ENCODE data around the gene LARGE1.

The LARGE1 gene

DNA sequence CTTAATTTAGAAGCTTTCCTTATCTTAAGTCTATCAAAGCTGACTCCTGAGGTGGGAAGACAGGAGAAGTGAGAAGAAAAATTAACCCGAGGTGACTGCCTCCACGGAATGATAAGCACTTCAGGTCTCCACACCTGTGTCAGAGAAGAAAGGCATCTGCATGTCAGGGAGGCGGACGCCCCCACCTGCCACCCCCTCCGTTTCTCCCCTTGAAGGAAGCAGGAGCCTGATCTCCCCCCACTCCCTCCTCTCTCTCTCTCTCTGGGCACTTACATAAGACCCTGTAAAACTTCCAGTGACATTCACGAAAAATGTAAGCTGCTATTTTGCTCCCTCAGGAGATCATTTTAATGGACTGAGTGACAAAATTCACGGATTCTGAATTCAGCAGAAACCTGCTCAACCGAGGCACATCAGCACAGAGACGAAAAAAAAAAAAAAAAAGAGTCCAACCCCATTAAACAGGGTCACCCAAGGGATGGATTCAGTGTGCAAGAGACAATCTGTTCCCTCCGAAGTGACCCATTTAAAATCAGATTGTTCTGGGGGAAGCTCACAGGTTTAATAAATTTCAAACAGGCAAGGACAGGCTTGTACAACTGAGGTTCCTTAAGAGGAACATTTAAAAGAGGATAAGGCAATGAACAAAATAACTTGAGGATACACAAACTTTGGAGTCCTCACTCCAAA lies 1.5 kb downstream of the LARGE1 start:
- Histone ChIP-seq H3K27ac (ENCODE audit: low read depth, low read length, poor library complexity, severe bottlenecking) (no peak overlapping the region), H3K9me3 (ENCODE audit: low read length) (no peaks in the 10 kb centered on the region), H3K79me2 (ENCODE audit: insufficient read depth, low read length) (no peaks in the 10 kb centered on the region), H3K9ac (ENCODE audit: low read length) (peak overlapping the region; percentile 62; the same call in 1 of the 2 replicates), H3F3A (ENCODE audit: insufficient read depth, low read length) (no peaks in the 10 kb centered on the region), H3K4me1 (ENCODE audit: insufficient read depth, low read length, severe bottlenecking) (peaks cover 28% of the 10 kb centered on the region), H3K4me3 (ENCODE audit: low read depth, low read length, poor library complexity, severe bottlenecking) (peak overlapping the region; percentile 70), H3K9me2 (ENCODE audit: low read depth, low read length) (no peaks in the 10 kb centered on the region), H2AFZ (ENCODE audit: low read length) (no peak overlapping the region), H3K36me3 (ENCODE audit: insufficient read depth, low read length) (no peaks in the 10 kb centered on the region), H4K20me1 (ENCODE audit: insufficient read depth, low read length) (no peaks in the 10 kb centered on the region), H3K27me3 (ENCODE audit: insufficient read depth, low read length) (no peaks in the 10 kb centered on the region), H3K4me2 (ENCODE audit: low read length) (peak overlapping the region; percentile 66)
- no peak for TF ChIP-seq EZH2 (IDR thresholded peaks at IDR 0.05; ENCODE audit: borderline replicate concordance, low read length)
- TF ChIP-seq, protein P1, sequence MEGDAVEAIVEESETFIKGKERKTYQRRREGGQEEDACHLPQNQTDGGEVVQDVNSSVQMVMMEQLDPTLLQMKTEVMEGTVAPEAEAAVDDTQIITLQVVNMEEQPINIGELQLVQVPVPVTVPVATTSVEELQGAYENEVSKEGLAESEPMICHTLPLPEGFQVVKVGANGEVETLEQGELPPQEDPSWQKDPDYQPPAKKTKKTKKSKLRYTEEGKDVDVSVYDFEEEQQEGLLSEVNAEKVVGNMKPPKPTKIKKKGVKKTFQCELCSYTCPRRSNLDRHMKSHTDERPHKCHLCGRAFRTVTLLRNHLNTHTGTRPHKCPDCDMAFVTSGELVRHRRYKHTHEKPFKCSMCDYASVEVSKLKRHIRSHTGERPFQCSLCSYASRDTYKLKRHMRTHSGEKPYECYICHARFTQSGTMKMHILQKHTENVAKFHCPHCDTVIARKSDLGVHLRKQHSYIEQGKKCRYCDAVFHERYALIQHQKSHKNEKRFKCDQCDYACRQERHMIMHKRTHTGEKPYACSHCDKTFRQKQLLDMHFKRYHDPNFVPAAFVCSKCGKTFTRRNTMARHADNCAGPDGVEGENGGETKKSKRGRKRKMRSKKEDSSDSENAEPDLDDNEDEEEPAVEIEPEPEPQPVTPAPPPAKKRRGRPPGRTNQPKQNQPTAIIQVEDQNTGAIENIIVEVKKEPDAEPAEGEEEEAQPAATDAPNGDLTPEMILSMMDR (IDR thresholded peaks at IDR 0.05; ENCODE audit: low read length), result no peak

- Histone ChIP-seq H3K9me2 (ENCODE audit: low read depth, low read length) (no peaks in the 10 kb centered on the region), H4K20me1 (ENCODE audit: insufficient read depth, low read length) (no peaks in the 10 kb centered on the region), H3K27ac (ENCODE audit: low read depth, low read length, poor library complexity, severe bottlenecking) (no peak overlapping the region), H2AFZ (ENCODE audit: low read length) (no peak overlapping the region), H3K9me3 (ENCODE audit: low read length) (no peaks in the 10 kb centered on the region), H3K9ac (ENCODE audit: low read length) (no peak overlapping the region; the same call in 1 of the 2 replicates), H3K4me1 (ENCODE audit: insufficient read depth, low read length, severe bottlenecking) (peaks cover 27% of the 10 kb centered on the region), H3K4me3 (ENCODE audit: low read depth, low read length, poor library complexity, severe bottlenecking) (peak overlapping the region; percentile 70), H3K27me3 (ENCODE audit: insufficient read depth, low read length) (no peaks in the 10 kb centered on the region), H3K79me2 (ENCODE audit: insufficient read depth, low read length) (no peaks in the 10 kb centered on the region), H3F3A (ENCODE audit: insufficient read depth, low read length) (no peaks in the 10 kb centered on the region), H3K36me3 (ENCODE audit: insufficient read depth, low read length) (no peaks in the 10 kb centered on the region), H3K4me2 (ENCODE audit: low read length) (peak overlapping the region; percentile 66)
- TF ChIP-seq, protein P1 (IDR thresholded peaks at IDR 0.05; ENCODE audit: low read length), result peak; percentile 51; the same call in 1 of the 2 replicates
- no peak for TF ChIP-seq EZH2 (IDR thresholded peaks at IDR 0.05; ENCODE audit: borderline replicate concordance, low read length)
Measured at GRCh38 chr22:33917744-33918406, 2.4 kb downstream of the LARGE1 start.

DNA sequence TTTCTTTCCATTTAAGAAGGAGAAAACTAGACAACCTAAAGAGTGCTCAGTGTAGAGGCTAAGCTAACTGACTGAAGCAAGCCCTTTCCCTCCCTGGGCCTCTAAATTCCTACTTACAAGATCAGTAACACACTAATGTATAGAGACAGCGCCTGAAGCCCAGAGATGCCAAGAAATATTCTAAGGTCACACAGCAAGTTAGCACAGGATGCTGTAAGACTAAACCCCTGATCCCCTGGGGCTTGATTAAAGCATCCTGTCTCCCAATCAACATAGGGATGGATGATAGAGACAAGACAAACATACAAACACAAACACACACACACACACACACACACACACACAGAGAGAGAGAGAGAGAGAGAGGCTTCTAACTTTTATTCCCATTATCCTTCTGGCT lies 5.6 kb downstream of the LARGE1 start:
- Histone ChIP-seq H3K4me2 (ENCODE audit: low read length) (no peak overlapping the region), H3K27ac (ENCODE audit: low read depth, low read length, poor library complexity, severe bottlenecking) (no peak overlapping the region), H3K79me2 (ENCODE audit: insufficient read depth, low read length) (no peaks in the 10 kb centered on the region), H3K4me3 (ENCODE audit: low read depth, low read length, poor library complexity, severe bottlenecking) (no peak overlapping the region), H3K9ac (ENCODE audit: low read length) (no peak overlapping the region), H3F3A (ENCODE audit: insufficient read depth, low read length) (no peaks in the 10 kb centered on the region), H3K9me3 (ENCODE audit: low read length) (no peaks in the 10 kb centered on the region), H4K20me1 (ENCODE audit: insufficient read depth, low read length) (no peaks in the 10 kb centered on the region), H3K4me1 (ENCODE audit: insufficient read depth, low read length, severe bottlenecking) (peaks cover 14% of the 10 kb centered on the region), H3K27me3 (ENCODE audit: insufficient read depth, low read length) (no peaks in the 10 kb centered on the region; the same call in 1 of the 2 replicates), H3K9me2 (ENCODE audit: low read depth, low read length) (no peaks in the 10 kb centered on the region), H3K36me3 (ENCODE audit: insufficient read depth, low read length) (no peaks in the 10 kb centered on the region; the same call in 1 of the 2 replicates), H2AFZ (ENCODE audit: low read length) (no peak overlapping the region)
- no peak for TF ChIP-seq EZH2 (IDR thresholded peaks at IDR 0.05; ENCODE audit: borderline replicate concordance, low read length)
- TF ChIP-seq, protein P1 (IDR thresholded peaks at IDR 0.05; ENCODE audit: low read length), result no peak
